Esophagus squamous epithelium (tissue), 4 donors: ENCODE results near the gene HS6ST1.

ENCODE experiments used
- CTCF ChIP-seq, 6 experiments: fragments of 450-650 bp in 4 of 6; fragments of 200-600 bp in 2 of 6; sonication (generic) in 2 of 6; IDR thresholded peaks; one replicate each; pipeline ENCODE4 v1.5.1; 2016 to 2019; ENCODE audit warnings: antibody characterized with exemption in 6 of 6, mild to moderate bottlenecking in 4 of 6, moderate library complexity in 4 of 6
- POLR2A ChIP-seq, 4 donors: fragments of 450-650 bp; IDR thresholded peaks; one replicate each; pipeline ENCODE4 v1.6.1; 2017; ENCODE audit warnings: antibody characterized with exemption in 4 of 4, mild to moderate bottlenecking in 4 of 4, moderate library complexity in 3 of 4

GRCh38 chr2:128346291-128347170 lies 27.9 kb upstream of the HS6ST1 start:
- TF ChIP-seq CTCF (IDR thresholded peaks at IDR 0.05) (no peak), POLR2A (IDR thresholded peaks at IDR 0.05) (no peak)
